ENCODE data around the gene NHS. TPM values are rescaled to one million over a fixed set of nuclear protein-coding genes. Genes with fewer than 3 reads are reported as not detected.

The NHS gene
- total and polyA plus RNA-seq, 2 of the 13 experiments (the other 11 are each of a cell fraction or from before 2014, with no cell fraction given), result 0.02 TPM; not detected in 1

GRCh38 chrX:17737710-17737985, 362.6 kb downstream of the NHS start:
- TSS peak; percentile 53 for BruUV-seq (replicated peaks)
- TF ChIP-seq FOXJ3 (CRISPR knock-in tag; IDR thresholded peaks at IDR 0.05; ENCODE audit: borderline replicate concordance), result no peak
- TF ChIP-seq ZNF547 (CRISPR knock-in tag; IDR thresholded peaks at IDR 0.05), result no peak
- no peak for TF ChIP-seq ZNF121 (CRISPR knock-in tag; IDR thresholded peaks at IDR 0.05)
- TF ChIP-seq ASH2L (IDR thresholded peaks at IDR 0.05; ENCODE audit: insufficient read length, low read depth, low read length), result peak; percentile 10
- TF ChIP-seq ZFY (CRISPR knock-in tag; IDR thresholded peaks at IDR 0.05), result peak; percentile 15; the same call in 1 of the 2 replicates
- no peak for TF ChIP-seq HES4 (CRISPR knock-in tag; IDR thresholded peaks at IDR 0.05; ENCODE audit: borderline replicate concordance)
- peak; percentile 14; the same call in 1 of the 2 replicates for TF ChIP-seq SIN3A (IDR thresholded peaks at IDR 0.05; ENCODE audit: borderline replicate concordance, low read depth, low read length)
- TF ChIP-seq ZNF710 (CRISPR knock-in tag; IDR thresholded peaks at IDR 0.05; ENCODE audit: borderline replicate concordance), result no peak
- TF ChIP-seq AGO2 (optimal IDR thresholded peaks at IDR 0.05; ENCODE audit: low read depth, low read length), result peak; percentile 7
- no peak for TF ChIP-seq HMG20A (CRISPR knock-in tag; IDR thresholded peaks at IDR 0.05; ENCODE audit: borderline replicate concordance)
- TF ChIP-seq, protein P1, sequence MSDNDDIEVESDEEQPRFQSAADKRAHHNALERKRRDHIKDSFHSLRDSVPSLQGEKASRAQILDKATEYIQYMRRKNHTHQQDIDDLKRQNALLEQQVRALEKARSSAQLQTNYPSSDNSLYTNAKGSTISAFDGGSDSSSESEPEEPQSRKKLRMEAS (IDR thresholded peaks at IDR 0.05), result peak; percentile 8; the same call in 1 of the 2 replicates
- TF ChIP-seq IRF9 (CRISPR knock-in tag; IDR thresholded peaks at IDR 0.05; ENCODE audit: borderline replicate concordance), result no peak
- no peak for TF ChIP-seq ZC3H4 (CRISPR knock-in tag; IDR thresholded peaks at IDR 0.05; ENCODE audit: borderline replicate concordance)
- no peak for TF ChIP-seq ELF4 (CRISPR knock-in tag; IDR thresholded peaks at IDR 0.05; ENCODE audit: borderline replicate concordance)
- no peak for TF ChIP-seq NKX3-1 (CRISPR knock-in tag; IDR thresholded peaks at IDR 0.05)
- TF ChIP-seq ZNF513 (CRISPR knock-in tag; conservative IDR thresholded peaks at IDR 0.05), result no peak
- 0 out of 2 replicates have a peak, but pooled peaks have one; percentile 3 for TF ChIP-seq ZFX (CRISPR knock-in tag; IDR thresholded peaks at IDR 0.05; ENCODE audit: low read depth)
- TF ChIP-seq ZNF660 (CRISPR knock-in tag; IDR thresholded peaks at IDR 0.05; ENCODE audit: borderline replicate concordance, low read depth), result no peak
- TF ChIP-seq ZNF225 (CRISPR knock-in tag; IDR thresholded peaks at IDR 0.05), result no peak
- TF ChIP-seq ZNF382 (CRISPR knock-in tag; IDR thresholded peaks at IDR 0.05; ENCODE audit: borderline replicate concordance), result no peak
- TF ChIP-seq ZSCAN21 (CRISPR knock-in tag; IDR thresholded peaks at IDR 0.05; ENCODE audit: borderline replicate concordance), result no peak
- Histone ChIP-seq H2AFZ (ENCODE audit: low read length) (no peak overlapping the region), H4K20me1 (ENCODE audit: insufficient read depth, low read length) (peaks cover 5% of the 10 kb centered on the region; the same call in 1 of the 2 replicates), H3K79me2 (ENCODE audit: insufficient read depth, low read length) (peaks cover 53% of the 10 kb centered on the region), H3K9ac (ENCODE audit: insufficient read depth, low read depth, low read length) (peak overlapping the region; percentile 90), H3K9me3 (ENCODE audit: low read length) (no peaks in the 10 kb centered on the region), H3K36me3 (replicated peaks in 1 of 2; ENCODE audit: control insufficient read depth in 1 of 2, insufficient read depth in 2 of 2, low read length in 2 of 2) (no peaks in the 10 kb centered on the region), H3K27me3 (ENCODE audit: control insufficient read depth in 1 of 2, insufficient read depth in 2 of 2, low read length in 2 of 2) (no peaks in the 10 kb centered on the region), H3K4me1 (ENCODE audit: insufficient read depth, low read length) (peaks cover 54% of the 10 kb centered on the region), H3K4me2 (ENCODE audit: low read depth, low read length) (peak overlapping the region; percentile 73), H3K4me3 (replicated peaks in 1 of 3; ENCODE audit: insufficient read depth in 1 of 3, low read depth in 2 of 3, low read length in 3 of 3) (peak overlapping the region; percentile 79 to 82 (median 81)), H3K27ac (ENCODE audit: extremely low read length, insufficient read depth, low read length) (peak overlapping the region; percentile 94)
- ChIA-PET POLR2A (interaction anchor here (1.1 to 2.0 kb wide), 3 partner anchors 8 to 30 kb away, joined by 7 to 14 read pairs (median 12); no protein-coding TSS in a partner anchor), CTCF (ENCODE audit: low intra/inter-chr PET ratio, low total read pairs) (no interaction called here)
- in situ Hi-C loops (cut with HindIII; ENCODE audit: extremely low pct_ligation_motif_present, low pct_unique_long_range_greater_than_20kb) (no loop called here), intact Hi-C loops (cut with micrococcal nuclease; ENCODE audit: unreplicated experiment) (no loop called here)
- ATAC-seq (no peak), DNase-seq (ENCODE audit: low spot score) (no peak), FAIRE-seq (no peak)
- no CpG with 5 or more reads among the region's 15 CpGs for WGBS (ENCODE audit: low lambda C conversion rate)
